ENCODE results near the gene LYRM4.

Gene LYRM4

DNA sequence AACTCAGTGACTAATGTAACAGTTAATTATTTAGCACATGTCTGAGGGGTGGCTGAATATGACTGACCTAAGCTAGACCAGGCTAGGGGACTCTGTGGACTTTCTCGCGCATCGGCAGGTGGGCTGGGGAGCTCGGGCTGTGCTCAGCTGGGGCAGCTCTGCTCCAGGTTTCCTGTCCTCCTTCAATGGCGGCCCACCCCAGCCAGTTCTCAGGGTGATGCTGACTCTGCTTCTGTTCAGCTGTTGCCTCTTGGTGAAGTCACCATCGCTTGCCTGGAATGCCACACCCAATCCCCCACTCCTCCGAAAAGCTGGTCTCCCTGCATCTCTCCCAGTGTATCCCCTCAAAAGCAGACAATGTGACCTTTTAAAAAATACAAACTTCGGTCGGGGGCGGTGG lies 155.6 kb downstream of the LYRM4 start:
- in situ Hi-C loops (cut with MboI; ENCODE audit: low sequenced_read_pairs) = no loop called here

DNA sequence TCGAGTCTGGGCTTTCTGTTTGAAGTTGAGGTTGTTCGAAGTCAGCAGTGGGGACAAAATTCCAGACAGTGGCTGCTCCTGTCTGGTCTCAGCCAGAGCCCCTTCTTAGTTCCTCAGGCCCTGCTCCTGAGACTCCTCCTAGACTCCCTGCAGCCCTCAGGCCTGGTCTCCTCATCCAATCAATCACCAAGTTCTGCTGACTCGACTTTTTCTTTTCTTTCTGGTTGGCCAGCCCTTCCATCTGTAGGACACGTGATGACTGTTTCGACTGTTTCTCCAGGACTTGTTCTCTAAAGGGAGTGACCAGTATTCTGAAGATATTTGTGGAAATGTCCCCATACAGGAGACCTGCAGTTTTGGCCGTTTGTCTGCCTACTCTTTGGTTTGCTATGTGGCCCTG lies 156.1 kb downstream of the LYRM4 start:
- in situ Hi-C loops (cut with MboI; ENCODE audit: low sequenced_read_pairs) = no loop called here

DNA sequence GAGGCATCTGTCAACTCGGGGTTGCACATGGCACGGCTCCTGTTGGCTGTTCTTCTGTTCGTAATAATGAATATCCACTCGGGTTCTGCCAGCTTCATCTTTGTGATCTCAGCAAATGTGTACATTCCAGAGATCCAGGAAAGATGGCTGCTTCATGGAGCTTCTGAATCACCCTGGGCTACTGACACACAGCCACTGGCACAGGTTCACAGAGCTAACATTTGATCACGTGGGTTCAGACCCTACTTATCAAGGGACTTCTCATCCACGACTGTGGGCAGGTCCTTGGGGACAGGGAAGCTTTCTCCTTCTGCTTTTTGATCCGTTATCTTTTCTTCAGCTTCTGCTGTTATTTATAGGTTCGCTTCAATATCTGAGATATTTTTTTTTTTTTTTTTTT lies 157.5 kb downstream of the LYRM4 start:
- in situ Hi-C loops (cut with MboI; ENCODE audit: low sequenced_read_pairs) = no loop called here

DNA sequence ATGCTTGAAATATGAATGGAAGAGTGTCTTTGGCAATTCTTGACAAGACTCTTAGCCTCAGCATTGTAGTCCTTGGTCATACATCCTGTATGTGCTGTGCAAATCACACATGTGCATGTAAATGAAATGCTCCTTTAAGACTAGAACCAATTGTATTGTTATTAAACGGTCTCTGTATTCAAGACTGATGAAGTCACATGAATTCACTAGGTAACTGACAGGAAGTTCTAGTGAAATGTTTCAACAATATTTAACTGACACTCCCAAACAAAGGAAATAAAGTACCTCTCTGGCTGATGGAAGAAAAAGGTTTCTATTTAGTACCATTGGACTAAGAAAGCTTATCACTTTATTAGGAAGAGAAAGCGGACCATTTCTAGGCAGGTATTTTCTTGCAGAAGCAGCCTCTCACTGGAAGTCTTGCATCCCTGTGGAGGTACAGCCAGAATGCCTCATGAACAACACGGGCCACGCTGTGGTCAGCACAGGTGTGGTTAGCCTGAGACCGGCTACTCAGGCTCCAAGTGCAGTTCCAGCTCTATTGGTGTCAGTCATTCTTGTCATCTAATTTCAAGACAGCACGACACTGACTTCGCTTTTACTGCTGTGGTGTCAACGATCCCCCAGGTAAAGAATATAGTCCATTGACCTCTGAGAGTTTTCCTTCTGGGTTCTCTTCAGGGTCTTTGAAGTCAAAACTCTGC lies 158.3 kb downstream of the LYRM4 start:
- in situ Hi-C loops (cut with MboI; ENCODE audit: low sequenced_read_pairs) = no loop called here

DNA sequence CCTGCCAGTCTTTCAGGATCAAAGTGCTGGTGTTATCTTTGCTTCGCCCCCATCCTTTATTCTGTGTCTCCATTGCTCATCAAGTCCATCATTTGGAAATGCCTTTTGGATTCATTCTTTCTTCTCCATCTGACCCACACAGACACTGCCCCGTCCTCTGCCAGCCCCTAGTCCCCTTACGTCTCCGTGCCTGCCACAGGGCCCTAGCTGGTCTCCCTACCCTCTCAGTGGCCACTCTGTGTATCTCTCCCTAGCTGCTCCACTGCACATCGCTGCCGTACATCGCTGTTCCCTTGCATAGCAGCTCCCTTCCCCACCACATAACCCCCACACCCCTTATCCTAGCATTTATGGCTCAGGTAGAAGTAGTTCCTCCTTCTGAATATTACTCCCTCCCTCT lies 159.9 kb downstream of the LYRM4 start:
- in situ Hi-C loops (cut with MboI; ENCODE audit: low sequenced_read_pairs) = no loop called here

DNA sequence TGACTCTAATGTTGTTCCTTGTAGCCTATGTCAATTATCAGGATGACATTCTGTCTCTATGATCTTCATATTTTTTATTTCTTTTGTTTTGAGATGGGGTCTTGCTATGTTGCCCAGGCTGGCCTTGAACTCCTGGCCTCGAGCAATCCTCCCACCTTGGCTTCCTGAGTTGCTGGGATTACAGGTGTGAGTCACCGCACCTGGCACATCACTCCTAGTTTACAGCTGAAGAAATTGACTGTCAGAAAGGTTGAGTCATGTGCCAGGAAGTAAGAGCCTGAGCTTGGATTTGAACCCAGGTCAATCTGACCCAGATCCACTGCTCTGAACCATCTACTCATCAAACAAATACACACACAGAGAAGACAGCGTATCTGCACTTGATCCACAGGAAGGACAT lies 161.2 kb downstream of the LYRM4 start:
- in situ Hi-C loops (cut with MboI; ENCODE audit: low sequenced_read_pairs) = no loop called here

DNA sequence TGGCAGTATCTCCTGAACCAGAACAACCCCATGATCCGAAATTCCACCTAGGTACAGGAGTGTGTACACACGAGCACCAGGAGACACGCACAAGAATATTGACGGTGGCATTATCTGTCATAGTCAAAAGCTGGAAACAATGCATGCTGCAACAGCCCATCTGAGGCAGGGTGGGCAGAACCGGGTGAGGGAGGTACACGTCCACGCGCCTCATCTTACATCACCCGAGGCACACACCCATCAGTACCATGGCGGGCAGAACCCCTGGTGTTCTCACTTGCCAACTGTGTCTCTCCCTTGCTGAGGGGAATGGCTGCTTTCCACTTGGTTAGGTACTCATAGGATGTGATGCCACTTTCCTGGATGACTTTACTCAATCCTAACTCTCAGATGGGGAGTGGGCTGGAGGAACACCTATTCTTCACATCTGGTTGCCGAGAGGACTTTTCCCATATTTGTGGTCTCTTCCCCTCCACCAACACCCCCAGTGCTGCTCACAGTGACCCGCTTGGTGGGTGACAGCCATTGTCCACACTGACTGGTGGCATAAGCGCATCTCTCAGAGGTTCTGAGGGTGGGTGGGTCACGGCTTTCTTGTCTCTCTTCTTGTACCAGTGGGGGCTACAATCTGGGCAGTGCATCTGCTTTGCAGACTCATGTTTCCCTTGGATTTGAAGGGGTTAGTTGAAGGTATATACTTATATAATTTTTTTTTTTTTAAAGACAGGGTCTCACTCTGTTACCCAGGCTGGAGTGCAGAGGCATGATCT lies 162.1 kb downstream of the LYRM4 start:
- in situ Hi-C loops (cut with MboI; ENCODE audit: low sequenced_read_pairs) = no loop called here

DNA sequence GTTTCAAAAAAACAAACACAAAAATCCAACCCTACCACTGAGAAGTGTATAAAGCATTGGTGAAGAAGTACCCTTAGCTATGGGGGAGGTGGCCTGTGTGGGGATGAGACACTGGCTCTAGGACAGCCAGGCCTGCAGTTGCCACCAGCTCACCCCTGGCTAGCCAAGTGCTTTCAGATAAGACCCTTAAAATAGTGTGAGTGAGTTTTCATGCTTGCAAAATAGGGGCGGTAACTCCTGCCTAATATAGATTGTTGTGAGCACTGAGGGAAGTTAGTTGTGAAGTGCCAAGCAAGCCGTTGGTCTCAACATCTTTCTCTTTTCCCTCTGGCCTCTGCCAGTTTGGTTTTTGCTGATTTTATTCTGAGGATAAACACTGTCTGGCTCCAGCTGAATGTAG lies 164.3 kb downstream of the LYRM4 start:
- in situ Hi-C loops (cut with MboI; ENCODE audit: low sequenced_read_pairs) = no loop called here

DNA sequence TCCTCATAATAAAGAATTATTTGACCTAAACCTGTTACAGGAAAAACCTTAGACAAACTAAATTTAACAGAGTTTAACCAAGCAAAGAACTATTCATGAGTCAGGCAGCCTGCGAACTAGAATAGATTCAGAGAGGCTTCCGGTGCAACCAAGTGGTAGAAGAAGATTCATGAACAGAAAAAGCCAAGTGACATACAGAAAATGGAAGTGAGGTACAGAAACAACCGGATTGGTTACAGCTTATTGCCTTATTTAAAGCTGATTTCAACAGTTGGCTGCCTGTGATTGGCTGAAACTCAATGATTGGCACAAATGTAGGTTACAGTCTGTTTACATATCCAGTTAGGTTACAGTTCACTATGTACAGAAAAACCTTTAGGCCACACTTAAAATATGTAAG lies 165.5 kb downstream of the LYRM4 start:
- in situ Hi-C loops (cut with MboI; ENCODE audit: low sequenced_read_pairs) = no loop called here

DNA sequence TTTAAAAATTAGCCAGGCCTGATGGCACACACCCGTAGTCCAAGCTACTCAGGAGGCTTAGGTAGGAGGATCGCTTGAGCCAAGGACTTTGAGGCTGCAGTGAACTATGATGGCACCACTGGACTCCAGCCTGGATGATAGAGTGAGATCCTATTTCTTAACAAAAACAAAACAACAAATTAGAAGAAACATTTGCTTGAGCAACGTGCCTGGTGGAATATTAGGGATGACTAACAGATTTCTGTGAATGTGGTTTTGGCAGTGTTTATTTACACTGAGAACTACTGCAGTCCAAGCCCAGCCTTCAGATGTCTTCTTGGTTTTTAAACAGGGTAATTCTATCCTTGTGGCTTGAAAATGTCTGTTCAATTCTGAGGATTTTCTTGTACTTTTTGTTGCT lies 166.4 kb downstream of the LYRM4 start:
- in situ Hi-C loops (cut with MboI; ENCODE audit: low sequenced_read_pairs) = no loop called here

DNA sequence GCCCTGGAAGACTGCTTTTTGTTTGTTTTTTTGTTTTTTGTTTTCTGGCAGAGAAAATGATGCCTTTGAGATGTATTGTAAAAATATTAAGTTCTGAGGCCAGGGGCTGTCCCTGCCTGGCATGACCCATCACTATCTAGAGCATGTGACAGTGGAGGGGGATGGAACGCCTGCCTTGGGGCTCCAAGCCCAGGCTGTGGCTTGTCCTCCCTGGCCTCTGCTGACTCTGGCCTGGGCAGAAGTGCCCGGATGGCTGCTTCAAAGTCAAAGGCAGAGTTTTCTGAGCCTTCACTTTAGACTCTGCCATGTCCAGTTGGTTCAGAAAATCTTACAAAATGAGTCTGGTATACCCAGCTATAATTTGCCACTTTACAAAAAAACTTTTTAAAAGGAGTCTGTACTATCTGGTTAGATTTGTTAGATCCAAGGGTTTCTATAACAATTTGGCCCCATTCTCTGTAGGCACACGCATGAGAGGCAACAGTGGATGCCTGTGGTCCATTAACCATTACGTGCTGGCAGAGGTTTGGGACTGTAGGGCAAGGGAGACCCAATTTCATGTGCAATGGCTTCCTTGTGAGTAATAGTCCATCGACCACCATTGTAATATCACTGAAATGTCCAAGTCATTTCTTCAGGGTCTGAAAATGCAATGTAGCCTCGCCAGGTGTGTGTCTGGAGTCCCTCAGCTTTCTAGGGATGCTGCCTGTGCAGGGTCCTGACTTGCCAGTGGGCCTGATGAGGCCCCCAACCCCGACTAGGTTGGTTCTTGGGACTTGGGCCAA lies 167.3 kb downstream of the LYRM4 start:
- in situ Hi-C loops (cut with MboI; ENCODE audit: low sequenced_read_pairs) = no loop called here

DNA sequence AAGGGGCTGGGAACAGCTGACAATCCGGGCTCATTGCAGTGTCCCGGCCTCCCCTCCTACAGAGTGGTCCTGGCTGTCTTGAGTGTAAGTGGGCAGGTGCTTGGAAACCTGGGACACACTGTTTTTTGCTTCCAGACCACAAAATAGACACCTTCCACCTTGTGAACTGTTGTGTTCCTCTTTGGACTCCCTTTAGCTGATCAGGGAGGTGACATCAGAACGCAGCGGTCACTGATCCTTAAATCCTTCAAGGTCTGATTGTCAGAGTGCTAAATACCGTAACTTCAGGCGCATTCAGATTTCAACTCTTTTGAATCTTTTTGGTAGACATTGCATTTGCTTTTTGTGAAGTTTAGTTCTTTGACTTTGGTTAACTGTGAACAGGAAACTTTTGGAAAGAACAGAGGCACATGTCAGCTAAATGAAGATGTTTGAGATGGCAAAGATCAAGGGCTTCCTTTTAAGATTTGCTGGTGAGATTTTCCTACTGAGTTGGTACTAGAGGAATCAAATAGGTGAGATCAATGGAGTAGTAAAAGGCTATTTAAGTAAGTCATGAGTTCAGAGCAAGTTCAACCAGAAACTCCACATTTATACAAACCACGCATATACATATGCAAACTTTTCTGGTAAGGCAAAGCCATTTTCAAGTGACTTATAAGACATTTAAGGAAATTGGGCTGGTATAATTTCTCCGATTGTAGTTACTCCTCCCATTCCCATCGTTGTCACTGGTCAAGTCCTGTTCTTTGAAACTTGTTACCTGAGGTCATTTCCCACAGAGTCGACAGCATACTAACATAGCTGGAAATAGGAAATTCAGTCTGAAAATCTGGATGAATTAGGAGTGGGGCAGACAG lies 169.3 kb downstream of the LYRM4 start:
- in situ Hi-C loops (cut with MboI; ENCODE audit: low sequenced_read_pairs) = no loop called here

DNA sequence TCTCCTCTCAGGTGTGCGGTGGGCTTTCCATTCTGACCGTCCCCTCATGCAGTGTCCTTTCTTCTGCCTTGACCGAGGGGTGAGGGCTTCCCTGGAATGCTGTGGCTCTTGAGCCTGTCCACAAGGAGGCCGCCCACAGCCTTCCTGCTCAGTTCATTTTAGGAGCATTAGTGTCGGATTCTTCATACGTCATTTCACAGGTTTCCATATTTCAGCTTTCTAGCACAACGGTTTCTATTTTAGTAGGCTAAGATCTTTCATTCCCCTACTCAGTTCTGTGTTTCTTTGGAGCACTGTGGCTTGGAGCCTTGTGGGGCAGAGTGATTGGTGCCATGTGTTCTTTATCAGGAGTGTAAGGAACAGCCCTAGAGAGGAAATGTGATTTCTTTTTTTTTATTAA lies 170.1 kb downstream of the LYRM4 start:
- in situ Hi-C loops (cut with MboI; ENCODE audit: low sequenced_read_pairs) = no loop called here

DNA sequence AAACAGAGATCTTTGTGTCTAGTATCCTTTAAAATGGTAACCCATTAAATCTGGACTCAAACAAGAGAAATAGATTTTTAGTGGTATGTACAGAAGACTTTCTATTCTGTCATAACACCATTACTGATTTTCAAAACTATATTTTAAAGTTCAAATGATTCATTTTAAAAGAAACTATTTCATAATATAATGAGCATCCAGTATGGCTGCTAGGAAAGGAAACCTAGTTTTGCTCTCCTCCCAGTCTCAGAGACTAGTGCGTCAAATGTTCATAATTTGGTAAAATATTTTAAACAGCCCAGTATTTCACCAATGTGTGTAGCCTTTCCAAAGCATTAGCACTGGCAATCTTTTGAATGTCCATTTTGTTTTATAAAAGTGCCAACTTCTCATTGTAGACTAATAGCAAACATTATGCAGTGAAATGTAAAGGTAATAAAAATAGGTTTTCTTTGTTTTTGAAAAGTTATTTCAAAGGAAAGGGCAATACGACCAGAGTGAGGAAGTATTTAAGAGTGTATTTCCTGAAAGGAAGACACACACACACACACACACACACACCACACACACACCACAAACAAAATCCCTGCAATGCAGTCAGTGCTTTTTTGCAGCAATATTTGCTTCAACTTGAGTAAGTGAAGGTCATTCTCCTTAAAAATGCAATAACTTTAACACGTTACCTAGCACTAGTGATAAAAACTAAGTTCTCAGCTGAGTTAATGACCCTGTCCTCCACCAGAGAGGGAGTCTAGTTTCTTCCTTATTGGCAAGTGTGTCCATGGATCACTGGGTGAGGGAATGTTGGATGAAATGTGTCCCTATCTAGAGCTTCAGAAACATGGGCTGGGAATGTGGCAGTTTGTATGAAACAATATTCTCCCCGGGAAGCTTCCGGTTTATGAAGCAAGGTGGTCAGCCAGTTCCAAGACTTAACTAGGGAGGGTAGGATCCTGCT lies 171.0 kb downstream of the LYRM4 start:
- in situ Hi-C loops (cut with MboI; ENCODE audit: low sequenced_read_pairs) = no loop called here

DNA sequence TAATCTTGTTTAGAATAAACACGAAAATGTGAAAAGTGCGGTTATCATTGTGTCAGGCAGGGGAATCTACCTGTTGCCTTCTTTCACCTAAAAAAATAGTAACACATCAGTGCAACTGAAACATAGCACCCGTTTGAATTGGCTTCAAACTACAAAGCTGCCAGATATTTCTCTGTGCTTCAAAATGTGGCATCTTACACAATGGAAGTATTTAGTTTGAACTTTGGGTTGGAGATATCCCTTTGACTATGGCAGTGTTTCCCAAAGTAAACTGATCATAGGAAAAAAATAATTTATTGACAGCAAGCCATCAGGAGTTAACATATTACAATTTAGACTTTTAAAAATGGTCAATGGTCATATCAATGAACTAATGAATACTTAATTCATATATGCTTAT lies 172.0 kb downstream of the LYRM4 start:
- in situ Hi-C loops (cut with MboI; ENCODE audit: low sequenced_read_pairs) = no loop called here

DNA sequence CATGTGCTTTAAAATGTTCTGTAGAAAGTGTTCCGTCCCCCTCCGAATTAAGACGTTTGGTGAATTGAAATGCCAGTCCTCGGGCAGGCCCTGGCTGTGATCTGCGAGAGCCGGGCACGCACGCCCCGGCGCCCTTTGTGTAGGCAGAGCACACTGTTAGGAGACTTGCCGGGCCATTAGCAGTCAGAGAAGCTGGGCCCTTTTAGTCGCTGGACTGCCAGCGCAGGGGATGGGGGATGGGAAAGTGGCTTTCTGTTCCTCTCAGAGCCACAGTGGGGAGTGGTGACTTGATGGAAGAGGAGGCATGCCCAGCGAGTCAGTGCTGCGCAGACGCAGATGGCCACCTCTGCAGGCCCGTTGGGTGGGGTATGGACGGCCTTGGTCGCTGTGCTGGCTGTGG lies 173.4 kb downstream of the LYRM4 start:
- in situ Hi-C loops (cut with MboI; ENCODE audit: low sequenced_read_pairs) = no loop called here

DNA sequence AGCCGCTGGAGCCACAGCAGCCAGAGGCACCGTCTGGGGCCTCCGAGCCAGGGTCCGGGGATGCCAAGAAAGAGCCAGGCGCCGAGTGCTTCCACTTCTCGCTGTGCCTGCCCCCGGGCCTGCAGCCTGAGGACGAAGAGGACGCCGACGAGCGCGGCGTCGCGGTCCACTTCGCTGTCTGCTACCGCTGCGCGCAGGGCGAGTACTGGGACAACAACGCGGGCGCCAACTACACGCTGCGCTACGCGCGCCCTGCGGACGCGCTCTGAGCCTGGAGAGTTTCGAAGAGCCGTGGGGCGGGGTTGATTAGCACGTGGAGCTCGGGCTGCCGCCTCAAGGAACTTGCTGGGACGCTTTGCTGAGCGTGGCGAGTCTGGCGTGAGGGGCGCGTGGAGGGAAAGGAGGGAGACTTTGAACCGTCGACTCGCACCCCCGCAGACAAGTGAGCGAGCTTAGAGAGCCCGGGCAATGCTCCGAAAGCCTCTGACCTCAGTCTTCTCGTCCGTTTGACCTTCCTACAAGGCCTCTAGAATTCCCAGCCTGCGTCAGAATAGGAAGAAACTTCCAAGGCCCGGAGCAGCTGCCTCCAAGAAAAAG lies 174.4 kb downstream of the LYRM4 start:
- in situ Hi-C loops (cut with MboI; ENCODE audit: low sequenced_read_pairs) = no loop called here

DNA sequence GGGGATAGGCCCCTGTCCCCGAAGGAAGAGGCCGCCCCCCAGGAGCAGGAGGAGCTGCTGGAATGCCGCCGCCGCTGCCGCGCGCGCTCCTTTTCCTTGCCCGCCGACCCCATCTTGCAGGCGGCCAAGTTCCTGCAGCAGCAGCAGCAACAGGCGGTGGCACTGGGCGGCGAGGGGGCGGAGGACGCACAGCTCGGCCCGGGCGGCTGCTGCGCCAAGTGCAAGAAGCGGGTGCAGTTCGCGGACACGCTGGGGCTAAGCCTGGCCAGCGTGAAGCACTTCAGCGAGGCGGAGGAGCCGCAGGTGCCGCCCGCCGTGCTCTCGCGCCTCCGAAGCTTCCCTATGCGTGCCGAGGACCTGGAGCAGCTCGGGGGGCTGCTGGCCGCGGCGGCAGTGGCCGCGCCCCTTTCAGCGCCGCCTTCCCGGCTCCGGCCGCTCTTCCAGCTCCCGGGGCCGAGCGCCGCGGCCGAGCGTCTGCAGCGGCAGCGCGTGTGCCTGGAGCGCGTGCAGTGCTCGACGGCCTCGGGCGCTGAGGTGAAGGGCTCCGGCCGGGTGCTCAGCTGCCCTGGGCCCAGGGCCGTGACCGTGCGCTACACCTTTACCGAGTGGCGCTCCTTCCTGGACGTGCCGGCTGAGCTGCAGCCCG lies 175.0 kb downstream of the LYRM4 start:
- in situ Hi-C loops (cut with MboI; ENCODE audit: low sequenced_read_pairs) = no loop called here
